ENCODE data around the gene IL22RA1.

The IL22RA1 gene

DNA sequence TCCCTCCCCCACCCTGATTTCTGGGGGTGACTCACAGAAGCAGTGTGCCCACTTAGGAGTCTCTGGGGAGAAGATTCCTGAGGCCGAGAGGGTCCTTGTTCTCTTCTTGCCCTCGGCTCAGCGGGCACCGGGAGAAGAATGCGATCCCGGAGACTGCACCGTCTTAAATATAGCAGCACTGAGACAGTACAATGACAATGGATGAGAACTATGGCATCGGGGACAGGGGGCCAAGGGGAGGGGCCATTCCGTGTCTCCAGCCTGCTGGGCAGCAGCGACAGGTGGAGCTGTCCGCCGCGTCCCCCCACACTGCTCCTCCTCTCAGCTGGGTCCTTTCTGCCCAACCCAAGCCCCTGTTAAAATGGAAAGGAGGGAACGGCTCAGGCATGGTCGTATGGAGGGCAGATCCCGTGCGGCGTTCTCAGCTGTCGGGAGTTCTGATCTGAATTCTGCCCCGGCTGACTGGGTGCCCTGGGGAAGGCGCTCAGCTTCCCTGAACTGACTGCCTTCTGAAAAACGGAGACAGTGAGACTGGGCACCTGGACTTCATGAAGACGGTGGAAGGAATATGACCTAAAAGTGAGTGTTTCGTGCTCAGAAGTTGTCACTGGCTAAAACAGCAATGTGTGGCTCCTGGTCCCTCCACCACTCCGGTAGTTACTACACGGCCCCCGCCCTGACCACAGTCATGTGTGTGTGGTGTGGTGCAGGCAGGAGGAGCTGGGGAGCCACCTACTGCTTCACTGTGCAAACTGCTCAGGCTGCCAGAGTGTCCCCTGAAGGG, 30.8 kb downstream of the IL22RA1 start, which contains the start of gene MYOM3:
MYOM3 (minus strand) TSS at position 140 of the 784 bp plus-strand sequence. CDS start 3,499 bp downstream, outside the sequence.
- peak; percentile 75 for DNase-seq

DNA sequence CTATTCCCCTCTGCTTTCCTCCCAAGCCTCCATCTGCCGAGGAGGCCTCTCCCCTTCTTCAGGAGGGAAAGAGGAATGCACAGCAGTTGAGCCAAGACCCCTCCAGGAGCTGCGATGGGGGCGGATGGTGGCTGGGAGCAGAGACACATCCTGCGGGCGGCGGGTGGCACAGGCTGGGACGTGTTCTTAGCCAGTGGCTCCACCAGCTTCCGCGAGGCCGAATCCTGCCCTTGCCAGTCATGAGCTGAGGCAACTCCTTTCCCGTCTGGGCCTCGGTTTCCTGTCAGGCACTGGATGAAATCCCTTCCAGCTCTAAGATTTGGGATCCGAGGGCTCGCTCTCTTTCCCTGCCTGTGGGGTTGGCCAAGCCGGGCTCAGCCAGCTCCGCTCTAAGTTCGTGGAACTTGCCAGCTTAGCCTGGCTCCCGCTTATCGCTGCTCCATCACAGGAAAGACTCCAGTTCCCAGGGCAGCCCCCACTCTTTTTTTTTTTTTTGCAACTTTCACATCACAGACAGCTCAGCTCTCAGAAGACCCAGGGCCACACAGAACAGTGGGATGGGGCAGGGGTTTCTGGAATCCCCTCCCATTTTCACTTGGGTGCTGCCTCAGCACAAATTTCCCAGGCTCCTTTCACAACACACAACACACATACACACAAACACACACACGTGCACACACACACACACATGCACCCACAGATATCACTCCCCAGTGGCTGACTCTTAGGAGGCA, 31.5 kb downstream of the IL22RA1 start:
- no peak for DNase-seq

DNA sequence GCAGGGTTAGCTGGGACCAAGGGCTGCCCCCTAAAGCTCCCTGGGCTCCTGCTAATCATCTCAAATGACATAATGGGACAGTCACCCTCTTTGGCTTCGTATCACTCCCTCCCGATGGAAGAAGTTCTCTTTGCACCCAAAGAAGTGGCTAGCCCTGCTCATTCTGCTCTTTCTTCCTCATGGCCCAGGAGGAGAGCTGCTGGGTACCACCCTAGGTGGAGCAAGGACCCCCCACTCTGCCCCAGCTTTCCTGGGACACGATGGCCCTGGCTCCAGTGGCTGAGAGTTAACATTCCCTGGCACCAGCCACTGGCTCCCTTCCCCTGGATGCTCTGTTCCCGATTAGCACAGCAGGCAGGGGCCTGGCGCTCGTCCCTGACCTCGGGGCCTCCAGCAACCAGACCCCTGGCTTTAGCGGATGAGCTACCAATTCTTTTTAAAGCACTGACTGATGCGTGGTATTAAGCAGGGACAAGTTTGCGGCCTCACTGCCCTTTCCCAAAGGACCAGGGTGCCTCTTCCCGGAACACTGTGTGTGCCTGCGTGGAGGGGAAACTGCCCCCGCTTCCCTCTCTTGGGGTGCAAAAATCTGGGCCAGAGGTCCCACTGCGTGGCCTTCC, 32.2 kb downstream of the IL22RA1 start:
- DNase-seq: no peak

DNA sequence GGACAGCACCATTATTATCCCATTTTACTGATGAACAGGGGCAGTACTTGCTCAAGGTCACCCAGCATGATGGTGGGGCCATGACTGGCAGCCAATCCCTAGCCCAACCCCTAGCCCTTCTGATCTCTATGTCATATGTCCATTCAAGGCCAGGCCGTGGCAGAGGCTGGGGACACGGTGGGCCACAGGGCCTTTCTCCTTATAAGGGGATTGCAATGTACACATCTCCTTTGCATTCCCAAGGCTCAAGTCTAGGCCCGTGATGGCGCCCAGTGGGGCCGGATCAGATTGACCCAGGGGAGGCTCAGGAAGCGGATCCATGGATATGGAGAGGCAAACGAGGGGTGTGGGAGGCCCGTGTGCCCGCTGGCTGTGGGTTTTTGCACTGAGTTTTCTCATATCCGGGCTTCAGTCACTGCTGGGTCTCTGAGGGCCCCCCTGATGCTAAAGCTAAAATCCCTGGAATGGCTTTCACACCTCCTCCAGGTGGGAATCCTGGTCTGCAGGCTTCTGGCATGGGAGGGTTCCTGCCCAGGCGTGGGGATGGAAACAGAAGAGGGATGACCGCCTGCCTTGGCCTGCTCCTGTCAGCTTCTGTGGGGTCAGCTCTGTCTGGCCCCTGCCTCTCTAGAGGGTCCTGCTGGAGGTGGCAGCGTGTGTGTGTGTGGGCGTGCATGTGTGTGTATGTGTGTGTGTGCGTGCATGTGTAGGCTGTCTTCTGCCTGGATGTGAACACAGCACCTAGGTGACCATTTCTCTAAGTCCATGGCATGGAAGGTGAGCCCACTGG, 33.1 kb downstream of the IL22RA1 start:
- no peak for DNase-seq

DNA sequence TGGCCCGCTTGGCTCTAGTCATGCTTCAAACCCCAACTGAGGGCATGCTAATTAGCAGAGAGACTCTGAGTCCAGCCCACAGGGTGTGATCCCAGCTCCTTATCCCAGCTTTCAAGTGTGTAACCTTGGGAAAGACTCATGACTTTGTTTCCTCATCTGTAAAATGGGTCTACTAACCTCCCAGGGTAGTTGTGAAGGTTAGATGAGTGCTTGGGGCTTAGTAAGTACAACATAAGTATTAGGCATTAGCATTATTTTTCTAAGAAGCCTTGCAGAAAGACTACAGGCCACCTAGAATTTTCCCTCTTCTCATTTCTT, 33.8 kb downstream of the IL22RA1 start:
- DNase-seq: no peak

DNA sequence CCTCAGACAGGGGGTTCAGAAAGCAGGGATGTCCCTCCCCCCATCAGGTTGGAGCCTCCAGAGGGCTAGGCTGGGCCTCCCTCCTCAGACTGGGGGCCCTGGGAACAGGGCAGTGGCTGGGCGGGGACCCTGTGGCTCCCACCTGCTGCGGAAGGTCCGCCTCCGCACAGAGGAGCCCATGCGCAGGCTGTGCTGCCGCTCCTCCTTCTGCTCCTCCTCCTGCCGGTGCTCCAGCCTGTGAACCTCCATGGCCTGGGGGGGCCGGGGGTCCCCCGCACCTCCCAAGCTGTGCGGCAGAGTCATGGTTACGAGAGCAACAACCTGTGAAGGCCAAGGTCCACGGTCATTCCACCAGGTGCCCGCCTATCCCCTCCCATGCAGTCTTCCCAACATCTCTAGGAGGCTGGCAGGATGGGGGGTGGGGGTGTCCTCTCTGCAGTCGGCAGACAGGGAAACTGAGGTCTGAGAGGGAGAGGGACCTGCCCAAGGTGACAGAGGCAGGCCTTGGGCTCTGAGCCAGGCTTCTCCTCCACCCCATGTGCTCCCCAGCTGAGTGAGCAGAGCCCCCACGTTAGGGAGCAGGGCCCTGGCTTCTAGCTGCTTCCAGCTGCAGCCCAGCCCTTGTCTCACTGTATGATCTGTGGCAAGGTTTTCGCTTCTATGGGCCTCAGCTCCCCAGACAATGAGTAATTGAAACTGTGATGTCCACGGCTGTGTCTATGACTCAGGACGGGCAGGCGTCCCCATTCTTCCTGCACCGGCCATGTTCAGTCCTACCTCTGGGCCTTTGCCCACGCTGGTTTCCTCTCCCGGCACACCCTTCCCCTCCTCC, 34.4 kb downstream of the IL22RA1 start:
- peak; percentile 73 for DNase-seq

DNA sequence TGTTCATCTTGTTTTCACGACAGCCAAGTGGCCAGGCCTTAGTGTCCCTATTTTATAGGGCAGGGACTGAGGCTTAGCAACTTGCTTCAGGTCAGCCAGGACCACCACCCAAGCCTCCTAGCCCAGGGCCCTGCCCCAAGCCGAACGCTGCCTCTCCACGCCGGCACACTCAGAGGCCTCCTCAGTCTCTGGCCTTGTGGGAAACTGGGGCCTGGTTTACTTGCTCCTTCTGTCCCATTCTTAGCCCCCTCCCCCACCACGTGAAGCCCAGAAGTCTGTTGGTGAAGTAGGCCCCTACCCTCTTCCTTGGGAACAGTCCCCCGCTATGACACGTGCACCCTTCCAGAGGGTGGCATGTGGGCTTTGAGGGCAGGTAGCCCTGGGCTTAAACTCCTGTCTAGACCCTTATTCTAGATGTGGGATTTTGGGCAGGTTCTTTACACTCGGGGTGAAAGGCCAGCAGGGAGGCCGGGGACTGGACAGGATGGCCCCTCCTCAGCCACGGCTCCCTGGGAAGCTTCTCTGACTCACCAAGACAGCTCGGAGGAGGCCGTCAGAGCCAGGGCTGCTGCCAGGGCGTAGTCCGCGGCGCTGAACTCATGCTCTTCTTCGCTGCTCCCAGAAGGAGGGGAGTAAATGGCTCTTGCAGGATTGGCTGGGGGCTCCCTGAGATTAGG, 35.3 kb downstream of the IL22RA1 start:
- DNase-seq: peak; percentile 51

DNA sequence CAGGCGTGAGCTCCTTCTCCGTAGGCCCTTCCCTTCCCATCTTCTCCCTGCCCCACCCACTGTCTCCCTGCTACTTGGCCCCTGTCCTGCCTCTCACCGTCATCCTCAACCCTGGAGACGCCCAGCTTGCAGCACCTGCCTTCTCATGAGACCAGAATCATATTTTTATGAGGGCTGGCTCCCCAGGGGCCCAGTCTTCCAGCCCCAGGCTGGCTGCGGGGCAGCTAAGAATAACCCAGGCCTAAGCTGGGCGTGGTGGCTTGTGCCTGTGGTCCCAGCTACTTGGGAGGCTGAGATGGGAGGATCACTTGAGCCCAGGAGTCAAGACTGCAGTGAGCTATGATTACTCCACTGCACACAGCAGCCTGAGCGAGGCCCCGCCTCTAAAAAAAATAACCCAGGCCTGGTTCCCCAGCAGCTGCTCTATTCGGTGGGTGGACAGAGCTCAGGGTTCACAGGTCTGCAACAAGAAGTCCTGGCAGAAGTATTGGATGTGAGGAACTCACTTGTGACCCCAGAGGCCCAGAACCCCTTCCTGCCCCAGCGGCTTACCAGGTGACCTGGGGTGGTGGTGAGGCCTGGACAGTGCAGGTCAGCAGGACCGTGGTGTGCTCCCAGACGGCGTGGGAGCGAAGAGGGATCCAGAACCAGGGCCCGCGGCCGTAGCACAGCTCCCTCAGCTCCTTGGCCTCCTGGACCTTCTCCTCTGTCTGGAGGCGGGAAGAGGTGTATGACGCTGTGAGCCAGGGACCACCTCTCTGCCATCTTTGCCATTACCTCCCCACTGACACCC, 37.4 kb downstream of the IL22RA1 start:
- DNase-seq: no peak

DNA sequence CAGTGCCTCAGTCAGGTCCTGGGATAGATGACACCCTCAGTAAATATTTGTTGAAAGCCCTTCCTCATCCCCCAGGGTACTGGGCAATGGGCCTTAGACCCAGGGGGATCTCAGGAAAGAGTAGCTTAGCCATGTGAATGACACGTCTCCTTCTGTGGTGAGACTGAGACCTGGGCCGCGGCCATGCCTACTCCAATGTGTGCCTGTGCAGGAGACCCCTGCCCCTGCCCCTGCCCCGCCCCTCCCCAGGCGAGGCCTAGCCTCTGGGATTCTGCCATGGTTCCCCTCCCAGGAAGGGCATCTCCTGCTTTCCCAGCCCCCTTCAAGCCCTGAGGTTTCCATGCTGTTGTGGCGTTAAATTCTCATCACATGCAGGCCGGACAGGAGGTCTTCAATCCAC, 38.1 kb downstream of the IL22RA1 start:
- DNase-seq: no peak

DNA sequence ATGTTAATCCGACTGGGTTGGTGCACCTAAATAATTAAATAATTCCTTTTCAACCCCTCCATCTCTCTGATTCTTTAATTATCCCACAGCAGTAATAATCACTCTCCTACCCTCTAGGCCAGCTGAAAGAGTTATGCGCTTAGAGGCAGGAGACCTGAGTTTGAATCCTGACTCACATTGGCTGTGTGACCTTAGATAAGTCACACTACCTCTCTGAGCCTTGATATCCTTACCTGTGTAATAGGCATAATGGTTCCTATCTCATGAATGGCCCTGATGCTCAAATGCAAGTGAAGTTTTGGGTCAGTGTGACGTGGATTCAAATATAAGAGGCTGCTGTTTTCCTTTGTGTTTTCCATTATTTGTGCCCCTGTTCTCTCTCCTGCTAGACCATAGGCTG, 39.1 kb downstream of the IL22RA1 start:
- no peak for DNase-seq

DNA sequence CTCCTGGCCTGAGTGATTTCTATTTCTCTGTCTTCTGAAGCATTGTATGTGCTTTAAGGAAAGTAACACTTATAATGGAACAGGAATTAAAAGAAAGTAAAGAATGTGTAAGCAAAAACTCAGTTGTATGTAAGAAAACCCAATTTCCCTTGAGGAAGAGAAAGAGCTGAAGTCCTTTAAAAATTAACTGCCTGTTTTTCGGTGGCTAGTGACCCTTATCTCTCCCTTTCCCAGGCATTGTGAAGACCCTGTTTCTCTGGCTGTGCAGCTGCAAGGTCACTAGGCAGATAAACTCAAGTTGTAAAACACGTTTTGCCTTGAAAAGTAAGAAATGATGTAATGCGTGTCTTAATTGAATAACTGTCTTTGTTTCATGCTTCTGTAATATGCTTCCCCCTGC, 39.5 kb downstream of the IL22RA1 start:
- no peak for DNase-seq

DNA sequence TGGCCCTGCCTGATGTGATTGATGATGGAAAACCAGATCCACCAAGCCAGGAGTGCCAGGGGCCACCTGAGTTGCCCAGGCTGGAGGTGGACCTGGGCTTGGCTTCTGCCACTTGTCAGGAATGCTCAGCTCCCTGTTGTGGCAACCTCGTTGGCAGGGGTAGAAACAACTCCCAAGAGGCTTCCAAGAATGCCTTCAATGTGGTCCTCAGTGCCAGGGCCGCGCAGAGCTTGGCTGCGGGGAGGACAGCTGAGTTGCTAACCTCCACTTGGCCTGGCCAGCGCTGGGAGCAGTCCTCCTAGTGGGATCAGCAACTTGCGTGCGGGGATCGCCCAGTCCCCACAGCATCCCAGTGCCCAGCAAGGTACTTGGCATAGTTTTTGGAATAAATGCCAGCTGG, 40.0 kb downstream of the IL22RA1 start:
- no peak for DNase-seq

DNA sequence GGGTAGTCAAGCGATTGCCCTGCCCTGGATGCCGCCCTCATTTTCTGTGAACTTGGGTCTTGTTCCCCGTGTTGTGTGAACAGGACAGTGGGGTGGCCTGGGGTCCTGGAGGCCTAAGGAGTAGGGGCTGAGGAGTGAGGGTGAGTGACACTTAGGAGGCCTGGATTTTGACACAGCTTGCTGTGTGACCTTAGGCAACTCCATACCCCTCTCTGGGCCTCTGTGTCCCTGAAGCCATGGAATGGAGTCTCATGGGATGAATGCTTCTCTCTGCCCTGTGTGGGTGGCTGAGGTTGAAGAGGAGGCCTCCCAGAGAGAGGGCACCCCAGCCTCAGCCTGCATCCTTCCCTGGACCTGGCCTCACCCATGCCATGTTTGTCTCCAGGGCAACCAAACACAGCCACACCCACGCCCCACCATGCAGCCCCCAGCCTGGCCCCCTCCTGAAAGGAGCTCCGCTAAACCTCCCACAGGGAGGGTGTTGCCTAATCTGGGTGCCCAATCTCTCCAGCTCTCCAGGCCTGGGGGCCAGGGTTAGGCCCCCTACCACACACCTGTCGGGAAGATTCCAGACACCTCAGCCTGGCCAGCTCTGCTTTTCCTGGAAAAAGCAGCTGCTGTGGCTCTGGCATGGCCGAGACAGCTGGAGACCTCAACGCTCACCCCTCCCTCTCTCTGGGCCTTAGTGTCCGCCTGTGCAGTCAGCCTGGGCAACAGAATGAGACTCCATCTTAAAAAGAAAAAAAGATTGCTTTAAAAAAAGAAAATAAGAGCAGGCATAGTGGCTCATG, 40.9 kb downstream of the IL22RA1 start:
- no peak for DNase-seq

DNA sequence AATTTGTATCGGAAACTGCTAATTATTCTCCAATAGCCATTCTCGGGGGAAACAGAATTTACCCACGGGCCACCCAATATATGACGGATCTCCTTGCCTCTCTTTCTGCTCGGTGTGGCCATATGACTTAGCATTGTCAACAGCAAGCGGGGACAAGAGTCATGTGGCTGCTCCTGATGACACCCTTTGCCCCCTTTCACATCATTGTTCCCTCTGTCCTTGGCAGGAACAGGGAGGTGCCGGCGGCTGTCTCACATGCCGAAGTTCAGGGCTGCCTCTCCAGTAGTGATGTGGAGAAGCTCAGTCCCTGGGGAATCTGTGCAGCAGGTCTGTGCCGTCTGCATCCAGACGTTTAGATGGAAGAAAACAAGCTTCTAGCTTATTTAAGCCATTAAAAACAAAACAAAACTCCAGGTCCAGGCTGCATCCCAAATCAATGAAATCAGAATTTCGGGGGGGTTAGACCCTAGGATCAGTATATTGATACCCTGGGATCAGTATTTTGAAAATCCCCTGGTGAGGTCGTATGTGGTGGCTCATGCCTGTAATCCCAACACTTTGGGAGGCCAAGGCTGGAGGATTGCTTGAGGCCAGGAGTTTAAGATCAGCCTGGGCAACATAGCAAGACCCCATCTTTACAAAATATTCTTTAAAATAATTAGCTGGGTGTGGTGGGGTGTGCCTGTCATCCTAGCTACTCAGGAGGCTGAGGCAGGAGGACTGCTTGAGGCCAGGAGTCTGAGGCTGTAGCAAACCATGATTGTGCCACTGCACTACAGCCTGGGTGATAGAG, 41.8 kb downstream of the IL22RA1 start:
- DNase-seq: no peak

DNA sequence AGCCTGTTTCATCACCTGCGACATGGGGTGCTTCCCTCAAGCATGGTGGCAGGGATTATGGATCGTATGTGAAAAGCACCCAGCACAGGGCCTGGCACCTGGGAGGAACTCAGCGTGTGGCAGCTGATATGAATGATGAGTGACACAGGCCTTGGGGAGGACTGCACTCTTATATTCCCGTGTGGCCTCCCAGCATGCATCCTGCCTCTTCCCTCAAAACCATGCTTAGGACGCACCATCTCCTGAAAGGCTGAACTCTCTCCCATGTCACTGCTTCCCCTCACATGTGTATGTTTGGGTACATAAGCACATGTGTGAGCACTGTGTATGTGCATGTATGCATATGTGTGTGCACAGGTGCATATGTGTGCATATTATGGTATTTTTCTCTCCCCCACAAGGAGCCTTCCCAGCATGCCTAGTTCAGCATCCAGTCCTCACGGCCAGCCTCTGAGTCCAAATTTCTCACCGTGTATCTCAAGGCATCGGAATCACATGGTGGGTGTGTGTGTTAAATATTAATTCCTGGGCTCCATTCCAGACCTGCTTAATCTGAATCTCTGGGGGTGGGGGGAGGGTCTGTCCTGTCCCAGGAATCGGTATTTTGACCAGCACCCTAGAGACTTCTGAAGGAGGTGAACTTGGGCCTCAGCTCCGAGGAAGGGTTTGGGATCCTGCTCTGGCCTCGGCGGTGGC, 43.8 kb downstream of the IL22RA1 start:
- no peak for DNase-seq

DNA sequence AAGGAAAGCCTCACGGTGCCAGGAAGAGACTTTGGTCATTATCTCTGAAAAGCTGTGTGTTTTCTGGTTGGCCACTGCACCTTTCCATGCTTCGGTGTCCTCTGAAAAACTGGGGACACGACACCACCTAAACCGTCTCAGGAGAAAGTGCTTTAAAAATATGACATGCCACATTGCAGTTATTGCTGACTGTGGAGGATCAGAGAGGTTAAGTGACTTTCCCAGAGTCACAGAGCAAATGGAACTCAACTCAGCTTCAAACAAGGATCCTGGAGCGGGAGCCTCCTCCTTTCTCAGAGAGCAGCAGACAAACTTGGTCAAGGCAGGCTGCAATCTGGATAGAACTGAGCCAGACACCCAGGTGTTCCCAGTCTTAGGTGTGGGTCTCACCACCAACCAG, 44.8 kb downstream of the IL22RA1 start:
- no peak for DNase-seq

DNA sequence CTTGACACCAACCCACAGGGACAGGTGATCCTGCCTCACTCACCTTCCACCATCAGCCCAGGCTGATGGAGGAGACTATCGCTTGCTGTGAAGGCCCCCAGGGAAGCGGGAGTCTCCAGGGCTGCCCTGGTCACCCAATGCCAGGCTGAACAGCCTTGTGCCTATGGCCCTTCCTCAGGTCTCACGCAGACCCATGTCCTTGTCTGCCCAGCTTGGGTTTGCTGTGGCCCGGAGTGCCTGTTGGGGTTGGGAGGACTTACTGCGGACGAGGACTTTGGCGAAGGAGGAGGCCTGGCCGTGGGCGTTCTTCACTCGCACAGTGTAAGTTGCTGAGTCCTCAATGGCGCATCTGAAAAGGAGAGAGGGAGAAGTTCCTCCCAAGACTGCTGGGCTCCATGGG, 45.3 kb downstream of the IL22RA1 start:
- DNase-seq: no peak

DNA sequence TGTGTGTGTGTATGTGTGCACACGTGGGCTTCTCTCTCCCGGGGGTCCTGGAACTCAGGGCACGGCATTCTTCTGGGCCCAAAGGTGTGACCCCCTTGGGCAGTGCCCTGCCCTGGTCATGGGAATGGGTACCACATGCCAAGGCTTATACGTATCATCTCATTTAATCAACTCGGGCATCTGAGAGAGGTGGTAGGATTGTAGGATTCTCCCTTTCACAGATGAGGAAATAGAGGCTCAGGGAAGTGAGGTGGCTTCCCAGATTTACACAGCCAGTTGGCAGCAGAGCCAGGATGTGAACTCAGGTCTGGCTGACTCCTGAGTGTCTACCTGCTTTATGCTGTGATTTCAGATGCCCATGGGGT, 46.2 kb downstream of the IL22RA1 start:
- no peak for DNase-seq
